SHP77 treated with DMSO at 0.1 percent for 48 hours (cell line): ENCODE results near the gene GRAMD1A.
"Not testable (repeated sequence)": the region's sequence is repeated elsewhere in the genome, so short reads cannot be mapped to it uniquely, and the experiment has no call there.

Experiments
- DNase-seq: peaks from one replicate; lab custom pipeline; 2025; lab: John Stamatoyannopoulos, UW

Gene GRAMD1A

DNA sequence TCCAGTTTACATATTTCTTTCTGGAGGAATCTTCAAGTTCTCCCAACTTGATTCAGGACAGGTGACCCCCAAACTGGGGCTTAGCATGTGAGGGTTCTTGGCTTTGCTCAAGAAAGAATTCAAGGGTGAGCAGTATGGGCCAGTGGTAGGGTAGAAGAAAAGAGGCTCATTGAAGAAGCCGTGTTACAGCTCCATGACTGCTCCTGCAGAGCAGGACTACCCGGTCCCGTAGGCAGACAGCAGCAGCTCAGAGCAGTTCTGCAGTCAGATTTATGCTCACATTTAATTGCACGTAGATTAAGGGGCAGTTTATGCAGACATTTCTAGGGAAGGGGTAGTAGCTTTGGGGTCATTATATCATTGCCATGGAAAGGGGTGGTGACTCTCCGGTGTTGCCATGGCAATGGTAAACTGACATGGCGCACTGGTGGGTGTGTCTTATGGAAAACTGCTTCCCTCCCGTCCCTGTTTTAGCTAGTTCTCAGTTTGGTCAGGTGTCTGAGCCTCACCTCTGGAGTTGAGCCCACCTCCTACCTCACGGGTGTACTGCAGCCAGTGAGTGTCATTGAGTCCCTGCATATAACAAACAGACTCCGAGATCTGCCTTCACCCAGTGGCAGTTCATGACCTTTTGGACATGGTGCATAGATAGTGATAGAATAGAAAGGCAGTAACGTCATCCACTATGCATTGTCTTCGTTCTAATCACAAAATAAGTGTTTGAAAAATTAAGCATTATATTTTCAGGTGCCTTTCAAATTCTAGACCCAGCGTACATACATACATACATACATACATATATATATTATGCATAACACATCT is 20.1 kb upstream of the GRAMD1A start:
- DNase-seq: no peak

DNA sequence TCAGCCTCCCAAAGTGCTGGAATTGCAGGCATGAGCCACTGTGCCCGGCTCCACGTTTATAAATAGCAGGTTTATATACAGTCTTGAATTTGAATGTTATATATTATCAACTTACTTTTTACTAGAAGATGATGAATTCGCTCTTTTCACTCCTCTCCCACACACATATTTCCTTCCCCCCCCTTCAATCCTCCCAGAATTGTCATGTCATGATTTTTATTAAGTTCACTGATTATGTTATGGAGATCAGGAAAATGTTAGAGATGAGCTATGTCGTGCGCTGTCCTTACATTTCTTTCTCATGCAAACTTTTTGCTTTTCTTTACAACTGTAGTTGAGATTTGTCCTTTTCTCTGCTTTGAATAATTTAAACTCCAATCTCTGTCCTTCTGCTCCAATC is 17.8 kb upstream of the GRAMD1A start:
- DNase-seq: no peak

DNA sequence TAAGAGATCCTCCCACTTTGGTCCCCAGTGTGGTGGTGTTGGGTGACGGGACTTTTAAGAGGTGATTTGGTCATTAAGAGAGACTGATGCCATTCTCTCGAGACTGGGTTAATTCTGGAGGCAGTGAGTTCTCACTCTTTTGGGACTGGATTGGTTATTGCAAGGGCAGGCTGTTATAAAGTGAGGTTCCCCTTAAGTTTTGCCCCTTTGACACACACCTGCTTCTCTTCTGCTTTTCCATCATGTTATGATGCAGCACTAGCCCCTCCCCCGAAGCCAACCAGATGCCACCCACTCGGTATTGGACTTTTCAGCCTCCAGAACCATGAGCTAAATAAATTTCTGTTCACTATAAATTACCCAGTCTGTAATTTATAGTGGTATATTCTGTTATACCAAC is 16.3 kb upstream of the GRAMD1A start:
- no peak for DNase-seq

DNA sequence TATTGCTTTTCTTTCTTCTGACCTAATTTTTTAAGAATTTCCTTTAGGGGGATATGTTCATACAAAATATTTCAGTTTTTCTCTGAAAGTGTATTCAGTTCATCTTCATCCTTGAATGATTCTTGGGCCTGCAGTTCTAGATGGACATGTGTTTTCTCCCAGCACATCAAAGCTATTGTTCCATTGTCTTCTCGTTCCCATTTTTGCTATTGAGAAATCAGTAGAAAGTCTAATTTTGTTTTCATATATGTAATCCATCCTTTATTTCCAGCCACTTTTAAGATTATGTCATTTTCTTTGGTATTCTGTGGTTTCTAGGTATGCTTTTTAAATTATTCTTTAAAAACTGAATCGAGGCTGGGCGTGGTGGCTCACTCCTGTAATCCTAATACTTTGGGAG is 15.8 kb upstream of the GRAMD1A start:
- no peak for DNase-seq

DNA sequence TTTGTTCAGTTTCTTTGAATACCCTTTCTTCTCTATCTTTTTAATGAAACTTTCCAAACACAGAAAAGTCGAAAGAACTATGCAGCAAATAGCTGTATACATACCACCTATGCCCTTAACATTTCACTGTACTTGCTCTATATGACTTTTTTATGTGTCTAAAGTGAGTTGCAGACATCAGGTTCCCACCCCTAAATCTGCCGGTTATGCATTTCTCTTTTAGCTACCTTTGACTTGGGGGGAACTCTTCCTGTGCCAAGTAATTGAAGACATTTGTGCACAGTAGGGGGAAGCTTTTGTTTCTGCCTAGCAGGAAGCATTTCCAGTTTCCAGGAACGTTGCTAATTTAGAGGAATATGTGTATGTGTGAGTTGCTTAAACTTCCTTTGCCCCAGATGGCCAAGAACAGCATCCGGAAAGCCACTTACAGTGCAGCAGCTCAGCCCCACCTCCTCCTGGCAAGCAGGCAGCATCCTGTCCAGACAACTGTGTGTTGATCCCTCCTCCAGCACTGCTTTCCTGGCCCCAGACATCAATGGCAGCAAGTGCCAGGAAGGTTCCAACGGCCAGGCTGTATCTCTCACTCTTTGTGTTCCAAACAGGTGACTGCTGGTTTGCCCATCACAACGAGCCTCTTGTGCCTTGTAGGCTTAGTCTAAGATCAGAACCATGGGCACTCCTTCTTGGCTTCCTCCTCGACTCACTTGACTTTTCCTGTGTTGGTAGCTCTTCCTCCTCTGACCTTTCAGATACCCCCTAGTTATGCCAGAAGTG is 14.7 kb upstream of the GRAMD1A start:
- no peak for DNase-seq

DNA sequence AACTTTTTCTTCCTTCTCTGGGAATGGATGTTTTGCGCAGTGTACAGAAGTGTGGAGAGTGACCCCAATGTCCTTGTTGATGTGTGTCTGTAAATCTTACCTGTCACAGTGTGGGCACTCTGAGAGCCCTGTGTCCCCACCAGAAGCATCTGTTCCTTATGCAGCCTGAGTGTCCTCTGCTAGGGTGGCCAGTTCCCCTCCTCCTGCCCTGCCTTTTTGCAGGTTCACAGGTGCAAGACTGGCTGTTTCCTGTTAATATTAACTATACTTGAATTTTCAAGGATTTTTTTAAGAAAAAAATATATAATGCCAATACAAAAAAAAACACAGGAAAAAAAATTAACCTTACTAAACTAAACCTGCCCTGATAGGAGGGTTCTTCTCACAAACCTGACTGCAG is 12.0 kb upstream of the GRAMD1A start:
- no peak for DNase-seq

DNA sequence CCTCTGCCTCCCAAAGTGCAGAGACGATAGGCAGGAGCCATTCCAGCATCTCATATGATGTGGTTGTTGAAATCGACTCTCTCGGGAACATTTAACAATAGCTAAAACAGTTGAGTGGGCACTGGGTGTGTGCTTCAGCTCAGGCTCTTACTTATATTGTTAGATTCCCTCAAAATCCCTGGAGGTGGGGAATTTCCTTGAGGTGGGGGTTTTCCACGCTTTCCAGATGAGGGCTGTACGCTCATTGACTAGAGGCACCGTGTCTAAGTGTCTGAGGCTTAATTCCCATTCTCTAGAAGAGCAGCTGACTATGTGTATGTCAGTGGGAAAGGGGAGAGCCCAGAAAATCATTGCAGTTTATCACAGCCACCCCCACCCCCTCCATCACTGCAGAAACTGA is 10.8 kb upstream of the GRAMD1A start:
- DNase-seq: no peak

DNA sequence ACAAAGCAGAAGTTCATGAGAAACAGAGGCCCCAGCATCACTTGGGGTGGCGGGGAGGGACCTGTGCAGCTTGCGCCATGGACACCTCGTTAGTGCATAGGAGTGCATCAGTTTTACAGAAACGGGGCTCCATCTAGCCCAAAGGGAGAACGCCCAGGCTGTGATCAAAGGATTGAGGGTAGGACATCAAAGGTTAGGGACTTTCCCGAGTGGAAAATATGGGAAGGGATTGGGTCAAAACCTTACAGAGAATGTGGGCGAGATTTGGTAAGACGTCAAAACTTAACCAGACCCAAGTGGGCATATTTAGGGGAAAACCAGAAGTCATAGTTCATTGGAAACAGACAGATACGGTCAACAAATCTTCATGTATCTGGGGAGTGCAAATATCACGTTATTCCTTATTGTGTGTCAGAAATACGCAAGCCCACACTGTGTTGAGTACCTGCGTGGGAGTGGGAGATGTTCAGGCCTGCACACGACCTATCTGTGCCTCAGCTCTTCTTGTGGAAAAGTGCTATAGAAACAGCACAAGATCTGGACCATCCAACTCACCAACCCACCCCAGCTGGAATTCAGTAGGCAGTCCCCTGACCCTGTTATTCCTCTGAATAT is 9.4 kb upstream of the GRAMD1A start:
- no peak for DNase-seq

DNA sequence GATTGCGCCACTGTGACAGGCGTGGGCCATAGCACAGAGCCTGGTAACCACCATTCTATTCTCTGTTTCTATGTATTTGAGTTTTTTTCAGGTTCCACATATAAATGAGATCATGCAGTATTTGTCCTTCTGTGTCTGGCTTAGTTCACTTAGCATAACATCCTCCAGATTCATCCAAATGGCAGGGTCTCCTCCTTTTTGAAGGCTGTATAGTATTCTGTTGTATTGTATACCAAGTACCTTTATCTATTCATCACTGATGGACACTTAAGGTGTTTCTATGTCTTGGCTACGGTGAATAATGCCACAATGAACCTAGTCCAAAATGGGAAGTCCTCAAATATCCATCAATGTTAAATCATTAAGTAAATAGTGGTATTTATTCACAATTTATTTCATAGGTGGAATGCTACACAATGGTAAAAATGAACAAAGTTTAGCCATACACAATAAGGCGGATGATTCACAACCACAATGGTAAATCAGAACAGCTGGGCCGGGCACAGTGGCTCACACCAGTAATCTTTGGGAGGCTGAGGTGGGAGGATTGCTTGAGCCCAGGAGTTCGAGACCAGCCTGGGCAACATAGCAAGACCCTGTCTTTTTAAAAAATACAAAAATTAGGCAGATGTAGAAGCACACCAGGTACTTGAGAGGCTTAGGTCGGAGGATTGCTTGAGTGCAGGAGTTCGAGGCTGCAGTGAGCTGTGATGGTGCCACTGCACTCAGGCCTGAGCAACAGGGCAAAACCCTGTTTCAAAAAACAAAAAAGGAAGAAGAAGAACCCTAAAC is 8.4 kb upstream of the GRAMD1A start:
- DNase-seq: no peak

DNA sequence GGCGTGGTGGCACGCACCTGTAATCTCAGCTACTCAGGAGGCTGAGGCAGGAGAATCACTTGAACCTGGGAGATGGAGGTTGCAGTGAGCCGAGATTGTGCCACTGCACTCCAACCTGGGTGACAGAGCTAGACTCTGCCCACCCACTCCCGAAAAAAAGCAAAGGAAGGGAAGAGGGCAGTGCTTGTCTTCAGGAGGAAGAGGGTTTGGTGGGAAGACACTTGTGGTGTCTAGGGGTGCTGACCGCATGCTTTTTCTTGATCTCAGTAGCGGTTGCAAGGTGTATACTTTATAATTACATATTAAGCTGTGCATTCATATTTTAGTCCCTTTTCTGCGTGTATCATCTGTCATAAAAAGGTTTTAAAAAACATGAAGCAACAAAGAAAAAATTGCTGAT is 7.5 kb upstream of the GRAMD1A start:
- not testable (repeated sequence) for DNase-seq

DNA sequence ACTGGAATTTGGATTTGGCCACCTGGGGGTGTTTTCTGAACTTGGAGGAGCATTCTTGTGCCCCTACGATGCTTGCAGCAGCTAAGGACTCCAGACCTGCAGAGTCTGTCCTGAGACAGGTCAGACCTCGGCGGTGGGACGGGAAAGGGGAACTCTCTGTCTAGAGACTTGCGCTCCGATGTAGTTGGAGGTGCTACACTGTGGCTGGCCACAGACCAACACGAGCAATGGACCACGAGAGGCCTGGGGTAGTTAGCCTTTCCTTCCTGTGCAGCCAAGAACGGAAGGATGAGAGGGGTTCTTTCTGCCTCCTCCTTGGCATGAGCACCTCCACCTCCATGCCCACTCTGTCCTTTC is 5.9 kb upstream of the GRAMD1A start:
- DNase-seq: no peak

DNA sequence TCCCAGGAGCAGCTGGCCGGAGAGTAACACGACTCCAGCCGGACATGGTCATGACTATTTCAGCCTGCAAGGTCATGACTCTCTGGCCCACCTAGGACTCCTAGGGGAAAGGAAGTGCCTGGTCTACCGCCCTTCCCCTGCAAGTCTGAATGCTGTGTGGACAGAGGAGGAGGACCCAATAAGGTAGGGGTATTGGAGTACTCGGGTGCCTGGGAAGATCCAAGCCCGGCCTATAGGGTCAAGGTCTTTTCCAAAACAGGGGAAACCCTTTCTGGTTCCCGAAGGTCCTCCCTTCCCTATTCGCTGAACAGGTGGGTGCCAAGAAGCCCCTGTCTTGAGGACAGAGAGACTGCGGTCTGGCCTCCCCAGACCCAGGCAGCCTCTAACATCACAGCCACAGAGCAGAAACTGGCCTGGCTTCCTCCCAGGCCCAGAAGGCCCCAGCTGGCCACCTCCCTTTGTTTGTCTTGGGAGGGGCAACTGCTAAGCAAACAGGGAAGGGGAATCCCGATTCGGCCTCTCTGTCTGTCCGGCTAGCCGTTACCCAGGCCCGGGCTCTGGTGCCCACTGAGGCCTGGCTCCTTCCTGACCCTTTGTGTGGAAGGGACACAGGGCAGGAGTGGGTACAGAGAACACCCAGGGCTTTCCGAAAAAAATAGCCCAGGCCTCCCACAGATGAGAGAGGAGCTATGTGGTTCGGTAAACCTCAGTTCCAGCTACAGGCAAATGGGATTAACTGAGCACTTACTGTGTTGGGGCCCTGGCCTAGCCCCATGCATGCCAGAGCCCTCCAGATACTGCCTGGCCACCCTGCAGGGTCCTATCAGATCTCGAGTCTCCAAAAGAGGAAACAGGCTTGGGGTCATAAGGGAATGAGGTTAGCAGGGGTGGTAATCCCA is 5.2 kb upstream of the GRAMD1A start:
- peak; percentile 75 for DNase-seq

DNA sequence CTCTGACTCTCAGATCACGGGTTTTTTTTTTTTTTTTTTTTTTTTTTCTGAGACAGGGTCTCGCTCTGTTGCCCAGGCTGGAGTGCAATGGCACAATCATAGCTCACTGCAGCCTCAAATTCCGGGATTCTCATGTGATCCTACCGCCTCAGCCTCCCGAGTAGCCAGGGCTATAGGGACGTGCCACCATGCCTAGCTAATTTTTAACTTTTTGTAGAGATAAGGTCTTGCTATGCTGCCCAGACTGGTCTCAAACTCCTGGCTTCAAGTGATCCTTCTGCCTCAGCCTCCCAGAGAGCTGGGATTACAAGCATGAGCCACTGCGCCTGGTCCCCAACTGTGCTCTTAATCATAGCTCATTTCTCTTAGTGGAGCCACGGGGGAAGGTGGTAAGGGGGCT is 4.6 kb upstream of the GRAMD1A start:
- no peak for DNase-seq

DNA sequence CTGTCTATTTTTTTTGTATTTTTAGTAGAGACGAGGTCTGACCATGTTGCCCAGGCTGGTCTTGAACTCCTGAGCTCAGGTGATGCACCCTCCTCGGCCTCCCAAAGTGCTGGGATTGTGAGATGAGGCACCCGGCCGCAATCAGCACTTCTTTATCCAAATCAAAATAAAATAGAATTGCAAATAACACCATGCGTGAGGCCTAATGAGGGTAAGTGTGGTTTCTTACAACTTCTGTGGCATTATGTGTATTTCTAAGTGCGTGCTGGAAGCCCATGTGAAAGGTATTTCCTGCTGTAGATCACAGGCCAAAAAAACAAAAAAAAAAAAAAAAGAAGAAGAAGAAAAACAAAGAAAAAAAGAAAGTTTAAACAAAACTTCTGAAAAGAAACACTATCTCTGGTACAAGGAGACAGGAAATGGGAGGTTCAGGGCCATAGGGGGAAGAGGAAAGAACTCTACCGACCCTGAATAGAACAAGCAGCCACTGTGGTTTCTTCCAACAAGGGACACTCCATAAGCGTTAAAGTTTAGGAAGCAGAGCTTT is 3.0 kb upstream of the GRAMD1A start:
- no peak for DNase-seq

DNA sequence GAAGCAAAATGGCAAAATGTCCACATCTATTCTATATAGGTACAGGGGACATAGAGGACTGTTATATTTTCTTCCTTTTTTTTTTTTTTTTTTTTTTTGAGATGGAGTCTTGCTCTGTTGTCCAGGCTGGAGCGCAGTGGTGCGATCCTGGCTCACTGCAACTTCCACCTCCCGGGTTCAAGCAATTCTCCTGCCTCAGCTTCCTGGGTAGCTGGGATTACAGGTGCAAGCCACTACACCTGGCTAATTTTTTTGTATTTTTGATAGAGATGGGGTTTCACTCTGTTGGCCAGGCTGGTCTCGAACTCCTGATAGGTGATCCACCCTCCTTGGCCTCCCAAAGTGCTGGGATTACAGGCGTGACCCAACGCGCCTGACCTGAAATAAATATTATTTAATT is 1.9 kb upstream of the GRAMD1A start:
- not testable (repeated sequence) for DNase-seq

DNA sequence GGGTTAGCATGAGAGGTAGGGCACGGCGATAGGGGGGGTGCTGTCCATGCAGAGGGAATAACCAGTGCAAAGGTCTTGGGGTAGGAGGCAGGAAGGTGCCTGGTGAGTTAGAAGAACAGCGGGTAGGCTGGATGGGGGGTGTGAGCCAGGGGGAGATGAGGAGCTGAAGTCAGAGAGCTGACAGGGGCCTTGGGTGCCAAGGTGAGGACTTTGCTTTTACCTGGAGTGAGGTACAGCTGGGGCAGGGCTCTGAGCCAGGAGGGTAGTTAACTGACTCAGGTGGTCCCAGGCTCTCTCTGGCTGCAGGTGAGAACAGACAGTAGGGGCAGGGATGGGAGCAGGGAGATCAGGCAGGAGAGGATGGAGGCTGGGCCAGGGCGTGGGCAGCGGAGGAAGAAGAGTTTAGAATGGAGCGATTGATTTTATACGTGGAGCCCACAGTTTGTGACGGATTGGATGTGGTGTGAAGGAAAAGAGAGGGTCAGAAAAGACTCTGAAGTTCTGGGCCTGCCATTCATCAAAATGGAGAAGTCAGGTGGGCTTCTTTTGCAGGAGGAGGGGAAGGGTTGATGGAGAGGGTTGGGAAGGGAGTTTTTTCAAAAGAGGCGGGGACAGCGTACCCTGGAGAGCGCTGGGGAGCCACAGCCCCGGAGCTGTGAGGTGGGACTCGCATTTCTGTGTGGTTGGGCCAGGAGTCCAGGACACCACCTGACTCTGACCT is 1.2 kb upstream of the GRAMD1A start:
- DNase-seq: no peak

DNA sequence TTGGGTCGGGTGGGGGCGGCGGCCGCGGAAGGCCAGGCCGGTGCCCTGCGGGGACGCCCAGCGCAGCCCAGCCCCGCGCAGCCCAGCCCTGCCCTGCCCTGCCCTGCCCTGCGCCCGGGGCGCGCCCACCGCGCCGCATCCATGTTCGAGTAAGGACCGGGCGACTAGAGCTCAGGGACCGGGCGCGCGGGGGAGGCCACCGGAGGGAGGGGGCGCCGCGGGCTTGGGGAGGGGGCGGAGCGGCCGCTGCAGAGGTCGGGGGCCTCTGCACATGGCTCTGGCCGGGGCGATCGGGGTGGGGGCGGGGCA is 169 bp downstream of the GRAMD1A start:
- DNase-seq: no peak

DNA sequence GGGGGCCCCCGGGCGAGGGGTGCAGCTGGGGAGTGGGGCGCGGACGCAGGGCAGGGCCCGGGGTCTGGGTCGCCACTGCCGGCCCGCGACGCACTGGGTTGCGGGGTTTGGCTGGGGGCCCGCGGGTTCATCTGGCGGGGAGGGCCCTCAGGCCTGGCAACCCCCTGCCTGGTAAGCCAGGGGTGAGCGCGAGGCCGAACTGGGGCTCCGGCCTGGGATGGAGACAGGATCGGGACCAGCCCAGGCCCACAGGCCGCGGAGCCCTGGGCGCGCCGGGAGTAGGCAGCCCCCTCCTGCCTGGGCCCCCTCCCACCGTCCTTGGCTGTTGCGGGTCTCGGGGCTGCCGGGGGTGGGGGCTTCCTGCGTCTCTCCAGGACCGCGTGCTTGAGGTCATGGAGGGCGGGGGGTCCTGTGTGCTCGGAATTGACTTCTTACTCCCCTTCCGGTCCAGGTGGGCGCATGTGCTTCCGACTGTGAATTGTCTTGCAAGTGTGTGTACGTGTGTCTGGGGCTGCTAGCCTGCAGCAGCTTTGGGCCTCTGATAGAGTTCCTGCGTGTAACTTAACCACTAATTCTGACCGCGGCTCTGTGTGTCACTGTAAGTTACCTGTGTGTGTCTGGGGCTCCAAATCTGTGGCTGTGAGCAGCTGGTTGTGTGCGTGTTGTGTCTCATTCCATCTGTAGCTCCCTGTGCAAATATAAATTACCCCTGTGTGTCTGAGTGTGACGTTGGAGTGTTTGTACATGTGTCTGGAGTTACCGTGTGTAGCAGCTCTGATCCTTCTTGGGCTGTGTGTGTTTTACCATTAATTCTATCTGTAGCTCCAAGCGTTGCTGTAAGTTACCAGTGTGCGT is 751 bp downstream of the GRAMD1A start:
- DNase-seq: peak; percentile 25

DNA sequence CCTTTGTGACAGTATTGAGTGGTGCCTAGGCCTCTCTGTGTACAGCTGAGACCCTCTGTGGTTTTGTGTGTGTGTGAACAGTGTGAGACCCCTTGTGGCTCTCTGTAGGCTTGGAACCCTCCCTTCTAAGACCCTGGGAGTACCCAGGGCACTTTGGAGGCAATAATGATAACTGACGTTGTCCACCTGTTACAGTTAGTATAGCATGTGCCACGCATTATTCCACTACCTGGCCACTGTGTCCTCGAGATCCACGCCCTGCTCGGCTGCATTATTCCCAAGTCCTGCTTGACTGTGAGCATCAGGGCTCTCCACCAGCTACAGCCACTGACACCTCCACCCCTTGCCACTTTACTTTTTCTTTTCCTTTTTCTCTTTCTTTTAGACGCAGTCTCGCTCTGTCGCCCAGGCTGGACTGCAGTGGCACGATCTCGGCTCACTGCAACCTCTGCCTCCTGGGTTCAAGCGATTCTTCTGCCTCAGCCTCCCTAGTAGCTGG is 2.0 kb downstream of the GRAMD1A start:
- DNase-seq: no peak
